Measurements from ENCODE around the gene TERB2. TPM values are rescaled to one million over a fixed set of nuclear protein-coding genes. Genes with fewer than 3 reads are reported as not detected.
"Not testable (repeated sequence)": the region's sequence is repeated elsewhere in the genome, so short reads cannot be mapped to it uniquely, and the experiment has no call there.

Gene TERB2, protein sequence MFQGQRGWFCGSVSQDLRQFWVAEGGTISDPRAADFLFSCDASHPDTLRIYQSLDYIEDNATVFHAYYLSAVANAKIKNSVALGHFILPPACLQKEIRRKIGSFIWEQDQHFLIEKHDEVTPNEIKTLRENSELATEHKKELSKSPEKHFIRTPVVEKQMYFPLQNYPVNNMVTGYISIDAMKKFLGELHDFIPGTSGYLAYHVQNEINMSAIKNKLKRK
- not detected for total RNA-seq

DNA sequence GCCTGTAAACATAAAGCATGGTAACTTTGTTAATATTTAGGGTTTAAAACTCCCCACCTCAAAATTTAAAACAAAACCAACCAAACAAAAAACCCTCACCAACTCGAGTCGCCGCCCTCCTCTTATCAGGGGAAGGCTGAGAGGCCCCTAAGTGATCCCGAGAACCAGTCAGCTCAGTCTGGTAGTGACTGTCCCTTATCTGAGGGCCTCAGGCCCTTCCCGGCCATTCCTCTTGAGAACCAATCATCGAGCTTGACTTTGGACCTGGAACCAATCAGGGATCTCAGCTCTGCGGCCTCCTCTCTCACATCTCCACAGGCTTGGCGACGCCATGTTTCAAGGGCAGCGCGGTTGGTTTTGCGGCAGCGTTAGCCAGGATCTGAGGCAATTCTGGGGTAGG, at the start of gene TERB2:
Gene TERB2, plus strand, starts transcription at position 300 of the 400 bp plus-strand sequence. Its CDS starts 32 bp downstream, at position 332.
- H3K36me3 ChIP-seq: no peaks in the 10 kb centered on the region
- no peak within 1 kb of the TSS for H3K4me3 ChIP-seq
- no peaks in the 10 kb centered on the region for H3K9me3 ChIP-seq
- intact Hi-C loops (cut with DNase I; ENCODE audit: low total_unique reads): no loop called here
- TF ChIP-seq, protein P1, sequence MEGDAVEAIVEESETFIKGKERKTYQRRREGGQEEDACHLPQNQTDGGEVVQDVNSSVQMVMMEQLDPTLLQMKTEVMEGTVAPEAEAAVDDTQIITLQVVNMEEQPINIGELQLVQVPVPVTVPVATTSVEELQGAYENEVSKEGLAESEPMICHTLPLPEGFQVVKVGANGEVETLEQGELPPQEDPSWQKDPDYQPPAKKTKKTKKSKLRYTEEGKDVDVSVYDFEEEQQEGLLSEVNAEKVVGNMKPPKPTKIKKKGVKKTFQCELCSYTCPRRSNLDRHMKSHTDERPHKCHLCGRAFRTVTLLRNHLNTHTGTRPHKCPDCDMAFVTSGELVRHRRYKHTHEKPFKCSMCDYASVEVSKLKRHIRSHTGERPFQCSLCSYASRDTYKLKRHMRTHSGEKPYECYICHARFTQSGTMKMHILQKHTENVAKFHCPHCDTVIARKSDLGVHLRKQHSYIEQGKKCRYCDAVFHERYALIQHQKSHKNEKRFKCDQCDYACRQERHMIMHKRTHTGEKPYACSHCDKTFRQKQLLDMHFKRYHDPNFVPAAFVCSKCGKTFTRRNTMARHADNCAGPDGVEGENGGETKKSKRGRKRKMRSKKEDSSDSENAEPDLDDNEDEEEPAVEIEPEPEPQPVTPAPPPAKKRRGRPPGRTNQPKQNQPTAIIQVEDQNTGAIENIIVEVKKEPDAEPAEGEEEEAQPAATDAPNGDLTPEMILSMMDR (IDR thresholded peaks at IDR 0.05): no peak
- no peak within 1 kb of the TSS for H3K27ac ChIP-seq
- no peaks in the 10 kb centered on the region for H3K27me3 ChIP-seq
- in situ Hi-C loops (cut with MboI; ENCODE audit: low pct_ligation_motif_present in 1 of 4, low pct_unique_long_range_greater_than_20kb in 1 of 4, low sequenced_read_pairs in 3 of 4): loop anchor here in 1 of 4 donors (25.0 kb wide), 1 partner anchor 156 kb away; the partner anchor contains the start of genes DUOX2 and DUOXA2
- 90 to 95% methylated on average over 7 to 13 of the region's 13 CpGs for WGBS, 2 donors (ENCODE audit: low coverage in 1 of 2)
- no peak for DNase-seq
- no peaks in the 10 kb centered on the region for H3K4me1 ChIP-seq

DNA sequence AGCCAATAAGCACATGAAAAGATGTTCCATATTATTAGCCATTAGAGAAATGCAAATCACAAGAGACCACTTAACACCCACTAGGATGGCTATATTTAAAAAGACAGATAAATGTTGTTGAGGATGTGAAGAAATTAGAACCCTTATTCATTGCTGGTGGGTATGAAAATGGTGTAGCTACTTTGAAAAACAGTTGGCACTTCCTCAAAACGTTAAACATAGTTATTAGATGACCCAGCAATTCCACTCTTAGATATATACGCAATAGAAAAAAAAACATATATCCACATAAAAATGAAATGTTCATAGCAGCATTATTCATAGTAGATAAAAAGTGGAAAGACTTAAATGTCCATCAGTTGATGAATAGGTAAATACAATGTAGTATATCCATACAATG, 47.1 kb upstream of the TERB2 start:
- intact Hi-C loops (cut with DNase I; ENCODE audit: low total_unique reads) (no loop called here), in situ Hi-C loops (cut with MboI; ENCODE audit: low pct_ligation_motif_present in 1 of 4, low pct_unique_long_range_greater_than_20kb in 1 of 4, low sequenced_read_pairs in 3 of 4) (no loop called here)
- no peaks in the 10 kb centered on the region for H3K36me3 ChIP-seq
- no peak for DNase-seq
- 54 to 68% methylated on average over 2 of the region's 2 CpGs for WGBS, 2 donors (ENCODE audit: low coverage in 1 of 2)
- H3K27me3 ChIP-seq: no peaks in the 10 kb centered on the region
- no peaks in the 10 kb centered on the region for H3K4me1 ChIP-seq
- no peak overlapping the region for H3K27ac ChIP-seq
- H3K9me3 ChIP-seq: no peaks in the 10 kb centered on the region
- TF ChIP-seq EP300 (IDR thresholded peaks at IDR 0.05; ENCODE audit: low read depth) (no peak), POLR2AphosphoS5 (IDR thresholded peaks at IDR 0.05) (no peak), POLR2A (IDR thresholded peaks at IDR 0.05) (no peak)
- TF ChIP-seq, protein P1 (IDR thresholded peaks at IDR 0.05): no peak
- H3K4me3 ChIP-seq: no peak overlapping the region

DNA sequence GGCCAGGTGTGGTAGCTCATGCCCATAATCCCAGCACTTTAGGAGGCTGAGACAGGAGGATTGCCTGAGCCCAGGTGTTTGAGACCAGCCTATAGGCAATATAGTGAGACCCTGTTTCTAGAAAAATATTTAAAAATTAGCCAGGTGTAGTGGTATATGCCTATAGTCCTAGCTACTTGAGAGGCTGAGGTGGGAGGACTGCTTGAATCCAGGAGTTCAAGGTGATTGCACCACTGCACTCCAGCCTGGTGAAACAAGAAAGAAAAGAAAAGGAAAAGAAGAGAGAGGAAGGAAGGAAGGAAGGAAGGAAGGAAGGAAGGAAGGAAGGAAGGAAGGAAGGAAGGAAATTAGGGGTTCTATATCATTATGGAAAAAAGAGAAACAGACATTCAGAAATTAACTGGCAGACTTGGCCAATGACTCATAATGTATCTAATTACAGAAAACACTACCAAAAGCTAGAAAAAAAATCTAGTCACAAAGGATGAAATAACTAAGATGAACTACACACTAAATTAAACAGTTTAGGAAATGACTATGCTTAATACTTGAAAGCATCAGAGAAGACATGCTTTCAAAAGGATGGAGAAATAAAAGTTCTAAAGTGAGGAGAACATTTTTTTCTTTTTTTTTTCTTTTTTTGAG, 45.4 kb upstream of the TERB2 start:
- no peaks in the 10 kb centered on the region for H3K27me3 ChIP-seq
- no peak for DNase-seq
- intact Hi-C loops (cut with DNase I; ENCODE audit: low total_unique reads): no loop called here
- H3K9me3 ChIP-seq: no peaks in the 10 kb centered on the region
- H3K36me3 ChIP-seq: no peaks in the 10 kb centered on the region
- TF ChIP-seq POLR2A (IDR thresholded peaks at IDR 0.05): no peak
- TF ChIP-seq EP300 (IDR thresholded peaks at IDR 0.05; ENCODE audit: low read depth): no peak
- no peak for TF ChIP-seq POLR2AphosphoS5 (IDR thresholded peaks at IDR 0.05)
- TF ChIP-seq, protein P1 (IDR thresholded peaks at IDR 0.05): no peak
- in situ Hi-C loops (cut with MboI; ENCODE audit: low pct_ligation_motif_present in 1 of 4, low pct_unique_long_range_greater_than_20kb in 1 of 4, low sequenced_read_pairs in 3 of 4): no loop called here
- H3K4me1 ChIP-seq: no peaks in the 10 kb centered on the region
- no peak overlapping the region for H3K4me3 ChIP-seq
- H3K27ac ChIP-seq: no peak overlapping the region

DNA sequence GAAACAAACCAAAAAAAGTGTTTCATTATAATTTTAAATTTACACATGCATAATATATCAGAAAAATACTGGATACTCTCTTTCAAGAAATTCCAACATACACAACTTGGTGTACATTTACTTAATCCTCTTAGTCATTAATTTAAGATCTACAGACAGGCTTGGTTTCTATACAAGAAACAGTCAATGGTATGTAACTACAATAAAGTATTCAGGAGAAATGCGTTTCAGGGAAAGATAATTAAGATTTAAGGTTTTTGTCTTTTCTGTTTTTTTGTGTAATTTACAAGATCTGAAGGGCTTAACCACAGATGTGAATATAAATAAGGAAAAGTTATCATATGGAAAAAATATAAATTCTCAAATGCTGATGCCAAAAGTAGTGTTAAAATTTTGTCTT, 44.3 kb upstream of the TERB2 start:
- H3K27ac ChIP-seq; in situ Hi-C loops (cut with MboI; ENCODE audit: low pct_ligation_motif_present in 1 of 4, low pct_unique_long_range_greater_than_20kb in 1 of 4, low sequenced_read_pairs in 3 of 4): not testable (repeated sequence)
- WGBS, 2 donors (ENCODE audit: low coverage in 1 of 2): 83 to 86% methylated on average over 1 of the region's 1 CpG

DNA sequence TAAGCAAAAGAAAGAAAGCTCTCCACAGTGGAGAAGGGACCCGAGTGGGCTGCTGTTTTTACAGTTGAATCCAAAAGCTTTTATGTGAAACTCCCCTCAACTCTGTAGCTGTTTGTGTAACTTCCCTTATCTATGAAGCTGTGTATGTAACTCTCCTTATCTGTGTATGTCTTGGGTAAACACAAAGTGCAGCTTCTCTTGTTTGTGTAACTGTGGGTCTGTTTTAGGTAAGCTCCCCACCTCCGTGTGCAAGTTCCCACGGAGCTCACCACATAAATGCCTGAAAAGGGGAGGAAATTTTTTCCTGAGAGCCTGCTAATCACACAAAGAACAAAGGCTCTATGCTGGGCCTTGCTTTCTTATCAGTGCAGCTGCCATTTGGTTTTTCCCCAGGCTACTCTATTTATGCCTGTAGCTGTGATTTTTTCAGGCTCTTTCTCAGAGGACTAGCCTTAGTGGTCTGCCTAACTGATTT, 43.5 kb upstream of the TERB2 start:
- H3K4me3 ChIP-seq; H3K4me1 ChIP-seq; H3K27me3 ChIP-seq; in situ Hi-C loops (cut with MboI; ENCODE audit: low pct_ligation_motif_present in 1 of 4, low pct_unique_long_range_greater_than_20kb in 1 of 4, low sequenced_read_pairs in 3 of 4); H3K36me3 ChIP-seq; DNase-seq; H3K9me3 ChIP-seq; H3K27ac ChIP-seq; intact Hi-C loops (cut with DNase I; ENCODE audit: low total_unique reads): not testable (repeated sequence)
- WGBS, 2 donors (ENCODE audit: low coverage in 1 of 2): 33 to 61% methylated on average over 1 to 3 of the region's 3 CpGs

More for the DNA sequence above, 44.3 kb upstream of the TERB2 start:
- DNase-seq; H3K36me3 ChIP-seq; H3K27me3 ChIP-seq; H3K9me3 ChIP-seq; intact Hi-C loops (cut with DNase I; ENCODE audit: low total_unique reads); H3K4me3 ChIP-seq; H3K4me1 ChIP-seq: not testable (repeated sequence)

Data from transverse colon (tissue), 4 donors.